SK-N-SH treated with all-trans-retinoic acid at 6 μM for 48 hours (cell line): ENCODE data around the gene ST6GALNAC5.

Experiments used
- CREB5 ChIP-seq: fragments of 250-450 bp; sonication (Bioruptor Pico); IDR thresholded peaks from 2 replicates; pipeline ENCODE4 v1.5.1; 2020; ENCODE audit warnings: low read depth, mild to moderate bottlenecking, moderate library complexity
- ZFP30 ChIP-seq: fragments of 450-650 bp; formaldehyde crosslinking; IDR thresholded peaks from 2 replicates; pipeline ENCODE4 v1.5.0; 2022; ENCODE audit warnings: mild to moderate bottlenecking, moderate library complexity

- no peak for TF ChIP-seq ZFP30 (CRISPR knock-in tag)
- no peak for TF ChIP-seq CREB5 (CRISPR knock-in tag)
These were observed 151.0 kb downstream of the ST6GALNAC5 start for GRCh38 chr1:77018311-77018710.
